Measurements from ENCODE around the gene MIPOL1. TPM values are rescaled to one million over a fixed set of nuclear protein-coding genes. Genes with fewer than 3 reads are reported as not detected.

The MIPOL1 gene
- total RNA-seq, 1 donor from 2014 or later, result 18.4 TPM

GRCh38 chr14:37416264-37416663, 218.5 kb downstream of the MIPOL1 start:
- no peaks in the 10 kb centered on the region for H3K9me3 Mint-ChIP-seq
- H3K36me3 Mint-ChIP-seq, result no peaks in the 10 kb centered on the region
- Histone ChIP-seq H3K4me3 (no peak overlapping the region), H3F3A (ENCODE audit: low read depth) (no peaks in the 10 kb centered on the region), H4K20me1 (ENCODE audit: low read depth) (no peaks in the 10 kb centered on the region), H3K27ac (no peak overlapping the region), H3K27me3 (no peaks in the 10 kb centered on the region), H3K9ac (no peak overlapping the region), H3K9me3 (ENCODE audit: low read depth) (no peaks in the 10 kb centered on the region), H3K79me2 (ENCODE audit: low read depth) (no peaks in the 10 kb centered on the region), H3K4me2 (no peak overlapping the region), H3K4me1 (no peaks in the 10 kb centered on the region), H2AFZ (replicated peaks) (no peak overlapping the region), H3K36me3 (no peaks in the 10 kb centered on the region)
- no peak overlapping the region for H3K27ac Mint-ChIP-seq
- H3K4me3 Mint-ChIP-seq, result no peak overlapping the region
- no peaks in the 10 kb centered on the region for H3K4me1 Mint-ChIP-seq
- no peak for TF ChIP-seq EZH2phosphoT487 (IDR thresholded peaks at IDR 0.05)
- TF ChIP-seq EZH2 (IDR thresholded peaks at IDR 0.05), result no peak
- no peak for TF ChIP-seq CTCF (IDR thresholded peaks at IDR 0.05)
- no peak for DNase-seq (ENCODE audit: low spot score)
- no peaks in the 10 kb centered on the region for H3K27me3 Mint-ChIP-seq (ENCODE audit: insufficient read depth, low read depth)

GRCh38 chr14:37417151-37417550, 219.4 kb downstream of the MIPOL1 start:
- Histone ChIP-seq H2AFZ (replicated peaks) (no peak overlapping the region), H3K27me3 (no peaks in the 10 kb centered on the region), H4K20me1 (ENCODE audit: low read depth) (no peaks in the 10 kb centered on the region), H3K79me2 (ENCODE audit: low read depth) (no peaks in the 10 kb centered on the region), H3K36me3 (no peaks in the 10 kb centered on the region), H3K9ac (no peak overlapping the region), H3K4me1 (no peaks in the 10 kb centered on the region), H3F3A (ENCODE audit: low read depth) (no peaks in the 10 kb centered on the region), H3K9me3 (ENCODE audit: low read depth) (no peaks in the 10 kb centered on the region), H3K4me2 (no peak overlapping the region), H3K4me3 (no peak overlapping the region), H3K27ac (no peak overlapping the region)
- Mint-ChIP-seq H3K36me3 (no peaks in the 10 kb centered on the region), H3K4me1 (no peaks in the 10 kb centered on the region), H3K4me3 (no peak overlapping the region), H3K27ac (no peak overlapping the region), H3K27me3 (ENCODE audit: insufficient read depth, low read depth) (no peaks in the 10 kb centered on the region), H3K9me3 (no peaks in the 10 kb centered on the region)
- TF ChIP-seq CTCF (IDR thresholded peaks at IDR 0.05), result no peak
- no peak for TF ChIP-seq EZH2phosphoT487 (IDR thresholded peaks at IDR 0.05)
- no peak for TF ChIP-seq EZH2 (IDR thresholded peaks at IDR 0.05)
- DNase-seq (ENCODE audit: low spot score), result no peak

GRCh38 chr14:37417833-37418232, 220.1 kb downstream of the MIPOL1 start:
- no peak overlapping the region for H3K27ac Mint-ChIP-seq
- H3K27ac ChIP-seq, result no peak overlapping the region
- no peak overlapping the region for H3K4me3 Mint-ChIP-seq
- no peaks in the 10 kb centered on the region for H3K79me2 ChIP-seq (ENCODE audit: low read depth)
- no peaks in the 10 kb centered on the region for H3F3A ChIP-seq (ENCODE audit: low read depth)
- no peaks in the 10 kb centered on the region for H3K4me1 Mint-ChIP-seq
- no peak overlapping the region for H3K9ac ChIP-seq
- H3K36me3 Mint-ChIP-seq, result no peaks in the 10 kb centered on the region
- no peaks in the 10 kb centered on the region for H3K9me3 Mint-ChIP-seq
- no peaks in the 10 kb centered on the region for H3K36me3 ChIP-seq
- H3K4me2 ChIP-seq, result no peak overlapping the region
- no peak overlapping the region for H3K4me3 ChIP-seq
- H4K20me1 ChIP-seq (ENCODE audit: low read depth), result no peaks in the 10 kb centered on the region
- DNase-seq (ENCODE audit: low spot score), result no peak
- no peaks in the 10 kb centered on the region for H3K4me1 ChIP-seq
- no peaks in the 10 kb centered on the region for H3K9me3 ChIP-seq (ENCODE audit: low read depth)
- no peak overlapping the region for H2AFZ ChIP-seq (replicated peaks)
- H3K27me3 Mint-ChIP-seq (ENCODE audit: insufficient read depth, low read depth), result no peaks in the 10 kb centered on the region
- no peaks in the 10 kb centered on the region for H3K27me3 ChIP-seq
- TF ChIP-seq EZH2phosphoT487 (IDR thresholded peaks at IDR 0.05) (no peak), EZH2 (IDR thresholded peaks at IDR 0.05) (no peak), CTCF (IDR thresholded peaks at IDR 0.05) (no peak)
